NCI-H69 (cell line): Measurements from ENCODE around the gene CNTNAP2.
"Not testable (repeated sequence)": the region's sequence is repeated elsewhere in the genome, so short reads cannot be mapped to it uniquely, and the experiment has no call there.

Experiments used
- DNase-seq: peaks from one replicate; lab custom pipeline; 2025; lab: John Stamatoyannopoulos, UW

Gene CNTNAP2

GRCh38 chr7:148442933-148443332 is 2326.3 kb downstream of the CNTNAP2 start:
- no peak for DNase-seq

GRCh38 chr7:148445260-148446044 is 2328.9 kb downstream of the CNTNAP2 start:
- DNase-seq: no peak

- DNase-seq: no peak
Observed at GRCh38 chr7:148447221-148447849, 2330.7 kb downstream of the CNTNAP2 start.

DNA sequence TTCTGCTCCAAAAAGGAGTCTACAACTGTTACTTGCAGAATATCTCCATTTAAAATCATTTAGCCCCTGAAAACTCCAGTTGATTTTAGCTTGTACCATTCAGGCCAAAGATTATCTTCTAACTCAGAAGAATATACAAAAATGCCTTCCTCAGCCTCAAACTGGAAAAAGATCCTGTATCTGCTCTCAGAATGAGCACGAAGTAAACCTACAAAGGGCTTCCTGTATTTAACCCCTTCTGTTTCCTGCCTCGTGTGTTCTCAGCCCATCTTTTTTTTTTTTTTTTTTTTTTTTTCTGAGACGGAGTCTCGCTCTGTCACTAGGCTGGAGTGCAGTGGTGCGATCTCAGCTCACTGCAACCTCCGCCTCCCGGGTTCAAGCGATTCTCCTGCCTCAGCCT is 2334.9 kb downstream of the CNTNAP2 start:
- DNase-seq: not testable (repeated sequence)

GRCh38 chr7:148456351-148456750 is 2339.8 kb downstream of the CNTNAP2 start:
- no peak for DNase-seq

DNA sequence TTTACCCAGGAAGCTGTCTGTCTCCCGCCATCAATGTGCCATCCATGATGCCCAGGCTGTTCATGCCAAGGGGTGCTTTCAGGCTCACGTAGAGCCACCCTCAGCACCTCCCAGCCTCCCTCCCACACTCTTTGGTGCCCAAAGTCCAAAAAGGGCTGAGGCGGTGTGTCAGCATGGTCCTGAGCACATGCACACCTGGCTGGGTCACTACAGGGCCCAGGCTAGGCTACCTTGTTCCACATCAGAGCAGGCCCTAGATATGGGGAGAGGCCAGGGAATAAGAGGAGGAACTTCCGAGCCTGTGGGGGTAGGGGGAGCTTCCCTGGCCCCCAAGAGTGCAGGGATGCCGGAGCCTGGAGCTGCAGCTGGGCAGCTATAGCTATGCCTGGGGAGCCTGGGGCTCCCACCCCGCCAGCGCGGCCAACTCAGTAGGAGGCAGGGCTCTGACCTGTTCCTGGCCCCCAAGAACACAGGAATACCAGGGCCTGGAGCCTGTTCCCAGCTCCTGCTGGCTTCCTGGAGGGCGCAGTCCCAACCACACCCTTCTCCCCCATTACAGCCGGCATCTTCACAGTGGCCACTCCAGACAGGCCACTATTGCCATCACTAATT is 2340.8 kb downstream of the CNTNAP2 start:
- DNase-seq: no peak

DNA sequence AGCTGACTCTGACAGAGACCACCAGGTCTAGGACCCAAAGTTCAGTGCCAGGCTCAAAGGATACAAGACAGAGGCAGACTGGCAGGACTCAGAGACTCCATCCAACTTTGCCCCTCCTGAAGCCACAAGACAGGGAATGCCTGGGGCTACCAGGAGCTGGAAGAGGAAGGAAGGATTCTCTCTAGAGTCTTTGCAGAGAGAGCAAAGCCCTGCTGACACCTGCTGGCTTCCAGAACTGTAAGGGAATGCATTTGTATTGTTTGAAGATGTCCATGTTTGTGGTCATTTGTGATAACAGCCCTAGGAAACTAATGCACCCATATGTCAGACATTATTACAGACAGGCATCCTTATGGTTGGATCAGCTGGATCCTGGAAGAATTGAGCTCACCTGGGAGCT is 2341.7 kb downstream of the CNTNAP2 start:
- DNase-seq: peak; percentile 45

GRCh38 chr7:148461392-148462179 is 2345.0 kb downstream of the CNTNAP2 start:
- DNase-seq: no peak

DNA sequence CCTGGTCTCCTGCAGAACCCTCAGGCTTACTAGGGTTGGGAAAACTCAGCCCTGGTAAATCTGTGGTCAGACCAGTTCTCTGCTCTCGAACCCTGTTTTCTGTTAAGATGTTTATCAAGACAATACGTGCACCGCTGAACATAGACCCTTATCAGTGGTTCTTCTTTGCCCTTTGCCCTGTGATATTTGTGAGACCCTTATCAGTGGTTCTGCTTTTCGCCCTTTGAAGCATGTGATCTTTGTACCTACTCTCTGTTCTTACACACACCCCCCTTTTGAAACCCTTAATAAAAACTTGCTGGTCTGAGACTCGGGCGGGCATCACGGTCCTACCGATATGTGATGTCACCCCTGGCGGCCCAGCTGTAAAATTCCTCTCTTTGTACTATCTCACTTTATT is 2346.2 kb downstream of the CNTNAP2 start:
- not testable (repeated sequence) for DNase-seq

- no peak for DNase-seq
Observed at GRCh38 chr7:148463210-148463609, 2346.6 kb downstream of the CNTNAP2 start.

GRCh38 chr7:148464947-148465346 is 2348.3 kb downstream of the CNTNAP2 start:
- DNase-seq: no peak

GRCh38 chr7:148465441-148465840 is 2348.8 kb downstream of the CNTNAP2 start:
- DNase-seq: not testable (repeated sequence)

GRCh38 chr7:148466120-148466519 is 2349.5 kb downstream of the CNTNAP2 start:
- DNase-seq: no peak

GRCh38 chr7:148468700-148469098 is 2352.1 kb downstream of the CNTNAP2 start:
- DNase-seq: no peak
